HCT116 (cell line): ENCODE results near the gene SEC11C. TPM values are rescaled to one million over a fixed set of nuclear protein-coding genes. Genes with fewer than 3 reads are reported as not detected.

Experiments
- ATAC-seq: fragments of 200-7000 bp; cut with Tn5 transposase; 2 replicates; pipeline ENCODE4 v1.9.1; 2020; ENCODE audit warnings: mild to moderate bottlenecking, moderate library complexity
- BruUV-seq: library from RNA; stranded (reverse); fragments of 400-500 nt; replicated peaks from 2 replicates; lab custom pipeline; 2021; lab: Mats Ljungman, UMichigan
- CTCF ChIA-PET: fragments of 300-600 bp; sonication (Branson Sonifier 250); formaldehyde crosslinking; loops from one replicate; lab custom pipeline; 2021; ENCODE audit warnings: antibody characterized with exemption; lab: Charles Lee
- POLR2A ChIA-PET: fragments of 300-600, 350-600 bp; sonication (Branson Sonifier 250); formaldehyde crosslinking; loops from one replicate; lab custom pipeline; 2021; ENCODE audit warnings: antibody characterized with exemption; lab: Charles Lee
- RAD21 ChIA-PET, 2 experiments: fragments of 300-600 bp; sonication (Branson Sonifier 250); formaldehyde crosslinking; loops; one replicate each; lab custom pipeline; 2023; ENCODE audit warnings: low total read pairs in 2 of 2; ENCODE audit not compliant: uncharacterized antibody in 2 of 2, unreplicated experiment in 2 of 2, low non-redundant PET in 1 of 2; lab: Charles Lee
- DNase-seq: peaks from one replicate; pipeline ENCODE4 v3.0.0-alpha.2; 2010; ENCODE audit warnings: low read depth, low spot score
- H2AFZ ChIP-seq: fragments of 200-600 bp; shearing (Covaris generic), sonication (generic); 2 replicates; pipeline ENCODE4 v1.6.1; 2017; ENCODE audit warnings: low read depth, mixed run types, mixed read lengths, antibody characterized with exemption, low read length; ENCODE audit not compliant: poor library complexity, severe bottlenecking
- H3K27ac ChIP-seq: 2 replicates; pipeline ENCODE4 v1.5.1; 2012; ENCODE audit warnings: low read depth, low read length
- H3K27me3 ChIP-seq: fragments of 200-600 bp; sonication (generic); 2 replicates; pipeline ENCODE4 v1.6.1; 2016; ENCODE audit warnings: mixed run types, low read length, mixed read lengths; ENCODE audit not compliant: insufficient read depth
- H3K36me3 ChIP-seq, 2 experiments: fragments of 200-500 bp in 1 of 2; fragments of 200-600 bp in 1 of 2; sonication (Bioruptor generic) in 1 of 2; sonication (generic) in 1 of 2; 2 replicates each; pipeline versions ENCODE4 v1.5.1 to v1.6.1; 2014 to 2016; ENCODE audit warnings: low read length in 2 of 2, inconsistent platforms in 1 of 2, mixed read lengths in 1 of 2, mixed run types in 1 of 2; ENCODE audit not compliant: insufficient read depth in 2 of 2, control insufficient read depth in 1 of 2
- H3K4me1 ChIP-seq, 2 experiments: fragments of 200-600 bp in 1 of 2; sonication (generic) in 1 of 2; 2 replicates each; pipeline versions ENCODE4 v1.5.1 to v1.6.1; 2012 to 2017; ENCODE audit warnings: low read length in 2 of 2, inconsistent platforms in 1 of 2, mild to moderate bottlenecking in 1 of 2, mixed read lengths in 1 of 2, mixed run types in 1 of 2, moderate library complexity in 1 of 2; ENCODE audit not compliant: insufficient read depth in 2 of 2, control insufficient read depth in 1 of 2
- H3K4me2 ChIP-seq: fragments of 200-600 bp; sonication (generic); 2 replicates; pipeline ENCODE4 v1.6.1; 2017; ENCODE audit warnings: mixed run types, low read length, mixed read lengths
- H3K4me3 ChIP-seq, 2 experiments: fragments of 200-600 bp in 1 of 2; sonication (generic) in 1 of 2; replicated peaks in 1 of 2; 2 replicates each; pipeline ENCODE4 v1.5.1; 2011 to 2016; ENCODE audit warnings: low read length in 2 of 2, control low read depth in 1 of 2, low read depth in 1 of 2, mild to moderate bottlenecking in 1 of 2, mixed read lengths in 1 of 2, mixed run types in 1 of 2
- H3K79me2 ChIP-seq: fragments of 200-600 bp; sonication (generic); 2 replicates; pipeline ENCODE4 v1.6.1; 2017; ENCODE audit warnings: mild to moderate bottlenecking, mixed run types, low read length, moderate library complexity, mixed read lengths; ENCODE audit not compliant: insufficient read depth
- H3K9ac ChIP-seq: fragments of 200-600 bp; sonication (generic); 2 replicates; pipeline ENCODE4 v1.6.1; 2016; ENCODE audit warnings: low read length, mixed read lengths
- H3K9me2 ChIP-seq: fragments of 200-600 bp; sonication (generic), shearing (Covaris generic); 2 replicates; pipeline ENCODE4 v1.6.1; 2017; ENCODE audit warnings: mixed run types, mild to moderate bottlenecking, moderate library complexity; ENCODE audit not compliant: insufficient read depth
- H3K9me3 ChIP-seq, 2 experiments: fragments of 200-500 bp in 1 of 2; fragments of 200-600 bp in 1 of 2; sonication (Bioruptor generic) in 1 of 2; sonication (generic) in 1 of 2; 2 replicates each; pipeline ENCODE4 v1.6.1; 2014 to 2017; ENCODE audit warnings: low read length in 2 of 2, mixed read lengths in 2 of 2, inconsistent platforms in 1 of 2, low read depth in 1 of 2, mild to moderate bottlenecking in 1 of 2, mixed run types in 1 of 2, moderate library complexity in 1 of 2; ENCODE audit not compliant: control insufficient read depth in 1 of 2, insufficient read depth in 1 of 2
- H4K20me1 ChIP-seq: fragments of 200-600 bp; sonication (generic), shearing (Covaris generic); 2 replicates; pipeline ENCODE4 v1.6.1; 2017; ENCODE audit warnings: mixed run types, mild to moderate bottlenecking, moderate library complexity; ENCODE audit not compliant: insufficient read depth
- ATF3 ChIP-seq: IDR thresholded peaks from 2 replicates; pipeline ENCODE4 v1.6.1; 2012
- CBX3 ChIP-seq: IDR thresholded peaks from 2 replicates; pipeline ENCODE4 v1.6.1; 2012; ENCODE audit warnings: low read depth
- CEBPB ChIP-seq: IDR thresholded peaks from 2 replicates; pipeline ENCODE4 v1.6.1; 2012; ENCODE audit warnings: low read depth
- CTCF ChIP-seq, 3 experiments: fragments of 200-600 bp in 1 of 3; sonication (generic) in 1 of 3; IDR thresholded peaks in 2 of 3; conservative IDR thresholded peaks in 1 of 3; 2 replicates each; pipeline ENCODE4 v1.5.1; 2012 to 2017; ENCODE audit warnings: low read depth in 2 of 3, low read length in 2 of 3, antibody characterized with exemption in 1 of 3, borderline replicate concordance in 1 of 3, control low read depth in 1 of 3, mild to moderate bottlenecking in 1 of 3, mixed read lengths in 1 of 3, mixed run types in 1 of 3, moderate library complexity in 1 of 3; ENCODE audit not compliant: insufficient read depth in 1 of 3
- POLR2A ChIP-seq: IDR thresholded peaks from 2 replicates; pipeline ENCODE4 v1.7.0; 2011; ENCODE audit warnings: borderline replicate concordance; ENCODE audit not compliant: insufficient read depth, insufficient read length; ENCODE audit errors: extremely low read depth
- RAD21 ChIP-seq: IDR thresholded peaks from 2 replicates; pipeline ENCODE4 v1.6.1; 2012; ENCODE audit warnings: low read depth, mild to moderate bottlenecking
- REST ChIP-seq: IDR thresholded peaks from 2 replicates; pipeline ENCODE4 v1.6.1; 2012; ENCODE audit warnings: low read depth
- SIN3A ChIP-seq: IDR thresholded peaks from 2 replicates; pipeline ENCODE4 v1.6.1; 2012; ENCODE audit warnings: low read depth
- SP1 ChIP-seq: IDR thresholded peaks from 2 replicates; pipeline ENCODE4 v1.6.1; 2012; ENCODE audit warnings: low read depth
- SRF ChIP-seq: IDR thresholded peaks from 2 replicates; pipeline ENCODE4 v1.6.1; 2012; ENCODE audit warnings: low read depth
- YY1 ChIP-seq: IDR thresholded peaks from 2 replicates; pipeline ENCODE4 v1.6.1; 2011; ENCODE audit warnings: low read length, low read depth, moderate library complexity, mild to moderate bottlenecking; ENCODE audit not compliant: insufficient replicate concordance; ENCODE audit errors: extremely low read depth
- intact Hi-C: fragments of 100-400 bp; cut with micrococcal nuclease; formaldehyde crosslinking; loops from 2 replicates; pipeline ENCODE4 v1.10.0; 2022
- total RNA-seq: library from RNA; stranded (reverse); gene quantifications from one replicate; pipeline ENCODE4 v1.2.1, GENCODE V29; 2021; ENCODE audit not compliant: unreplicated experiment

SEC11C gene
- total RNA-seq, 1 experiment from 2014 or later = 42.2 TPM

- H3K9ac ChIP-seq = no peak overlapping the region
- no peaks in the 10 kb centered on the region for H3K36me3 ChIP-seq
- TF ChIP-seq CEBPB (no peak), YY1 (no peak), SP1 (no peak), SIN3A (no peak), CTCF (IDR thresholded peaks at IDR 0.05 in 2 of 3, conservative IDR thresholded peaks at IDR 0.05 in 1 of 3; ENCODE audit: borderline replicate concordance in 1 of 3, insufficient read depth in 1 of 3, low read depth in 2 of 3, low read length in 2 of 3) (peak; percentile 13 to 17 (median 15); a peak in 1 of 6 replicates), REST (no peak), SRF (no peak), RAD21 (peak; percentile 33), CBX3 (no peak), ATF3 (no peak), POLR2A (no peak)
- no peaks in the 10 kb centered on the region for H3K9me2 ChIP-seq
- ATAC-seq (peak; percentile 59), DNase-seq (peak; percentile 7)
- no peak overlapping the region for H3K4me3 ChIP-seq
- no TSS peak for BruUV-seq
- H3K4me2 ChIP-seq = no peak overlapping the region
- peaks cover 24% of the 10 kb centered on the region for H3K27me3 ChIP-seq
- no peaks in the 10 kb centered on the region for H3K4me1 ChIP-seq
- POLR2A ChIA-PET = no interaction called here
- no peaks in the 10 kb centered on the region for H4K20me1 ChIP-seq
- CTCF ChIA-PET = no interaction called here
- intact Hi-C loops = no loop called here
- H3K27ac ChIP-seq = no peak overlapping the region
- no peaks in the 10 kb centered on the region for H3K9me3 ChIP-seq
- no peaks in the 10 kb centered on the region for H3K79me2 ChIP-seq
- H2AFZ ChIP-seq = no peak overlapping the region
- RAD21 ChIA-PET = no interaction called here
Measured at GRCh38 chr18:59200787-59201186, 61.1 kb downstream of the SEC11C start.
